Stimulated activated CD8-positive, alpha-beta memory T cell treated with anti-CD3 and anti-CD28 coated beads, Interleukin-7, amount 100 ng/mL, for 1 hour (primary cell): ENCODE measurements around the gene KHDRBS2.

ENCODE experiments used
- DNase-seq, 2 donors: peaks; one replicate each; pipeline ENCODE4 v3.0.0-alpha.2; 2020; ENCODE audit warnings: low read depth in 2 of 2

Gene KHDRBS2

GRCh38 chr6:62035952-62036351, 250.1 kb downstream of the KHDRBS2 start:
- no peak for DNase-seq

- no peak for DNase-seq
Observed at GRCh38 chr6:62013719-62014118, 272.3 kb downstream of the KHDRBS2 start.

- no peak for DNase-seq
Observed at GRCh38 chr6:62009445-62009844, 276.6 kb downstream of the KHDRBS2 start.

GRCh38 chr6:61989616-61990015, 296.4 kb downstream of the KHDRBS2 start:
- DNase-seq: no peak

GRCh38 chr6:61980622-61981021, 305.4 kb downstream of the KHDRBS2 start:
- DNase-seq: no peak

- DNase-seq: no peak
Observed at GRCh38 chr6:61977947-61978346, 308.1 kb downstream of the KHDRBS2 start.

- no peak for DNase-seq
Observed at GRCh38 chr6:61977099-61977498, 308.9 kb downstream of the KHDRBS2 start.

- no peak for DNase-seq
Observed at GRCh38 chr6:61959196-61959595, 326.8 kb downstream of the KHDRBS2 start.

- no peak for DNase-seq
Observed at GRCh38 chr6:61953851-61954250, 332.2 kb downstream of the KHDRBS2 start.

GRCh38 chr6:61951586-61951985, 334.4 kb downstream of the KHDRBS2 start:
- no peak for DNase-seq

- DNase-seq: no peak
Observed at GRCh38 chr6:61950811-61951210, 335.2 kb downstream of the KHDRBS2 start.

- DNase-seq: no peak
Observed at GRCh38 chr6:61949971-61950370, 336.1 kb downstream of the KHDRBS2 start.

GRCh38 chr6:61949161-61949560, 336.9 kb downstream of the KHDRBS2 start:
- no peak for DNase-seq

GRCh38 chr6:61947311-61947947, 338.6 kb downstream of the KHDRBS2 start:
- DNase-seq: no peak

GRCh38 chr6:61940919-61941318, 345.1 kb downstream of the KHDRBS2 start:
- DNase-seq: no peak

- DNase-seq: no peak
Observed at GRCh38 chr6:61935242-61935846, 350.7 kb downstream of the KHDRBS2 start.

GRCh38 chr6:61909486-61909885, 376.5 kb downstream of the KHDRBS2 start:
- no peak for DNase-seq

GRCh38 chr6:61901748-61902147, 384.3 kb downstream of the KHDRBS2 start:
- DNase-seq: no peak

- DNase-seq: no peak
Observed at GRCh38 chr6:61894536-61894935, 391.5 kb downstream of the KHDRBS2 start.

GRCh38 chr6:61887423-61887822, 398.6 kb downstream of the KHDRBS2 start:
- DNase-seq: no peak

GRCh38 chr6:61886608-61887259, 399.3 kb downstream of the KHDRBS2 start:
- DNase-seq: no peak

- DNase-seq: no peak
Observed at GRCh38 chr6:61869632-61870400, 416.2 kb downstream of the KHDRBS2 start.
